GM12872 (cell line): ENCODE results near the gene WDR43.
A peak's percentile ranks its signal among the peaks of the same experiment; 100 is the strongest.

Experiments used
- TF ChIP-seq, protein P1 (sequence below): IDR thresholded peaks from 3 replicates; pipeline ENCODE4 v1.5.1; 2011; ENCODE audit warnings: low read depth, mild to moderate bottlenecking, low read length, moderate library complexity; ENCODE audit not compliant: insufficient read depth

WDR43 gene

GRCh38 chr2:28951910-28952835 lies 57.7 kb downstream of the WDR43 start:
- TF ChIP-seq, protein P1, sequence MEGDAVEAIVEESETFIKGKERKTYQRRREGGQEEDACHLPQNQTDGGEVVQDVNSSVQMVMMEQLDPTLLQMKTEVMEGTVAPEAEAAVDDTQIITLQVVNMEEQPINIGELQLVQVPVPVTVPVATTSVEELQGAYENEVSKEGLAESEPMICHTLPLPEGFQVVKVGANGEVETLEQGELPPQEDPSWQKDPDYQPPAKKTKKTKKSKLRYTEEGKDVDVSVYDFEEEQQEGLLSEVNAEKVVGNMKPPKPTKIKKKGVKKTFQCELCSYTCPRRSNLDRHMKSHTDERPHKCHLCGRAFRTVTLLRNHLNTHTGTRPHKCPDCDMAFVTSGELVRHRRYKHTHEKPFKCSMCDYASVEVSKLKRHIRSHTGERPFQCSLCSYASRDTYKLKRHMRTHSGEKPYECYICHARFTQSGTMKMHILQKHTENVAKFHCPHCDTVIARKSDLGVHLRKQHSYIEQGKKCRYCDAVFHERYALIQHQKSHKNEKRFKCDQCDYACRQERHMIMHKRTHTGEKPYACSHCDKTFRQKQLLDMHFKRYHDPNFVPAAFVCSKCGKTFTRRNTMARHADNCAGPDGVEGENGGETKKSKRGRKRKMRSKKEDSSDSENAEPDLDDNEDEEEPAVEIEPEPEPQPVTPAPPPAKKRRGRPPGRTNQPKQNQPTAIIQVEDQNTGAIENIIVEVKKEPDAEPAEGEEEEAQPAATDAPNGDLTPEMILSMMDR: no peak

- TF ChIP-seq, protein P1: no peak
Observed at GRCh38 chr2:28952836-28953211, 58.4 kb downstream of the WDR43 start.

- TF ChIP-seq, protein P1: no peak
Observed at GRCh38 chr2:28955467-28955866, 61.0 kb downstream of the WDR43 start.

DNA sequence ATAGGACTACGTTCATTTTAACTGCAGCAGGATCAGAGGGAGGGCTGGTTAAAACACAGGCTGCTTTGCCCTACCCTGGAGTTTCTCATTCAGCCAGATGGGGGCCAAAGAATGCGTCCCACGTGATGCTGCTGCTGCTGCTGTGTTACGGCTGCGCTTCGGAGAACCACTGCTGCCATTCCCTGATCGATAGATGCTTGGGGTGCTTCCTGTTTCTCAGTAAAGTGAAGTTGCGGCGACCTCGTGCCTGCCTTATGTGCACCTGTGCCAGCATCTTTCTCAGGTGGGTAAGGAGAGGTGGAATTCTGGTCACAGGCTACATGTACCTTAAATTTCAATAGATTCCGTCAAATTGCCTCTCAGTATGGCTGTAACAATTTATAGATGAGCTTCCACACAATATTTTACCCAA lies 62.0 kb downstream of the WDR43 start:
- TF ChIP-seq, protein P1: peak; percentile 40; the same call in 1 of the 3 replicates

- TF ChIP-seq, protein P1: no peak
Observed at GRCh38 chr2:28956890-28957289, 62.4 kb downstream of the WDR43 start.

GRCh38 chr2:28958689-28959088 lies 64.2 kb downstream of the WDR43 start:
- TF ChIP-seq, protein P1: peak; percentile 57

DNA sequence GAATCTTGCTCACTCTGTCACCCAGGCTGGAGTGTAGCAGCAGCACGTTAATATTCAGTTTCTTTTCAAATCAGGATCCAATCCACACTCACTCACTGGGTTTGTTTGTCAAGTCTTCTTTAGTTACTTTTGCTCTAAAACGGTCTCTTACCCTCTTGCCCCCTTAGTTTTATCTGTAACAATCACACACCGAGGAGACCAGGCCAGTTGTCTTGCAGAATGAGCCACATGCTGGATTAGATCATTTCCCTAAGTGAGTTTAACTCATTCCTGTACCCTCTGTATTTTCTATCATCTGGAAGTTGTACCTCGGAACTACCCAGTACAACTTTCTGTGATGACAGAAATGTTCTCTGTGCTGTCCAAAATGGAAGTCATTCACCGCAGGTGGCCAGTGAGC lies 65.9 kb downstream of the WDR43 start:
- TF ChIP-seq, protein P1: no peak
